NCI-H524 (cell line): Measurements from ENCODE around the gene TGFBR3L.

Experiments
- DNase-seq, 2 experiments: peaks; one replicate each; lab custom pipeline; 2025; lab: John Stamatoyannopoulos, UW

TGFBR3L gene

GRCh38 chr19:7904074-7905020 is 10.3 kb upstream of the TGFBR3L start:
- peak in 1 of 2 experiments; percentile 63 for DNase-seq

- DNase-seq = no peak
Measured at GRCh38 chr19:7905268-7905667, 9.4 kb upstream of the TGFBR3L start.

- DNase-seq = no peak
Measured at GRCh38 chr19:7905859-7906258, 8.8 kb upstream of the TGFBR3L start.

- no peak for DNase-seq
Measured at GRCh38 chr19:7907122-7907521, 7.5 kb upstream of the TGFBR3L start.

- no peak for DNase-seq
Measured at GRCh38 chr19:7907544-7907943, 7.1 kb upstream of the TGFBR3L start.

GRCh38 chr19:7908078-7908699 is 6.4 kb upstream of the TGFBR3L start:
- no peak for DNase-seq

- DNase-seq = no peak
Measured at GRCh38 chr19:7908742-7909461, 5.7 kb upstream of the TGFBR3L start.

- DNase-seq = no peak
Measured at GRCh38 chr19:7909471-7910067, 5.1 kb upstream of the TGFBR3L start.

- DNase-seq = no peak
Measured at GRCh38 chr19:7910321-7911161, 4.1 kb upstream of the TGFBR3L start.

- no peak for DNase-seq
Measured at GRCh38 chr19:7911508-7912143, 3.0 kb upstream of the TGFBR3L start.

- no peak for DNase-seq
Measured at GRCh38 chr19:7912144-7912696, 2.4 kb upstream of the TGFBR3L start.

GRCh38 chr19:7912697-7913564 is 1.7 kb upstream of the TGFBR3L start:
- DNase-seq = no peak

- DNase-seq = no peak
Measured at GRCh38 chr19:7913652-7914051, 978 bp upstream of the TGFBR3L start.

GRCh38 chr19:7914099-7914498 is 531 bp upstream of the TGFBR3L start:
- DNase-seq = no peak

GRCh38 chr19:7915250-7916102 is 846 bp downstream of the TGFBR3L start:
- no peak for DNase-seq

GRCh38 chr19:7916103-7916954 is 1.7 kb downstream of the TGFBR3L start:
- peak in 1 of 2 experiments; percentile 51 for DNase-seq

- DNase-seq = no peak
Measured at GRCh38 chr19:7916955-7917266, 2.3 kb downstream of the TGFBR3L start.
